CD4-positive, alpha-beta T cell (primary cell): ENCODE results near the gene ID4. TPM values are rescaled to one million over a fixed set of nuclear protein-coding genes. Genes with fewer than 3 reads are reported as not detected.

ENCODE experiments used
- ATAC-seq: fragments of 200-7000 bp; cut with Tn5 transposase; one replicate; pipeline ENCODE4 v1.10.0; 2022; ENCODE audit warnings: mild to moderate bottlenecking; ENCODE audit not compliant: poor library complexity
- CTCF ChIA-PET: fragments of 350-600 bp; sonication (Branson Sonifier 250); formaldehyde crosslinking; loops from one replicate; lab custom pipeline; 2021; ENCODE audit warnings: antibody characterized with exemption, inconsistent platforms; lab: Charles Lee
- POLR2A ChIA-PET: fragments of 350-600 bp; sonication (Branson Sonifier 250); formaldehyde crosslinking; loops from one replicate; lab custom pipeline; 2021; ENCODE audit warnings: antibody characterized with exemption, inconsistent platforms; lab: Charles Lee
- DNase-seq, 14 experiments: peaks; one replicate each; pipeline ENCODE4 v3.0.0-alpha.2; 2013 to 2020; ENCODE audit warnings: mixed read lengths in 2 of 14
- H3K27ac ChIP-seq, 2 donors: one replicate each; pipeline versions ENCODE4 v1.5.1 to v1.7.0; 2013; ENCODE audit warnings: low read length in 2 of 2, low read depth in 1 of 2, mild to moderate bottlenecking in 1 of 2
- H3K27me3 ChIP-seq, 2 experiments: 1 replicate in 1 of 2; 2 replicates in 1 of 2; pipeline versions ENCODE4 v1.6.1 to v1.7.0; 2013; ENCODE audit warnings: low read length in 2 of 2, control low read depth in 1 of 2, mild to moderate bottlenecking in 1 of 2, moderate library complexity in 1 of 2; ENCODE audit not compliant: insufficient read depth in 2 of 2, control insufficient read depth in 1 of 2
- H3K36me3 ChIP-seq: one replicate; pipeline ENCODE4 v1.6.1; 2013; ENCODE audit warnings: low read length, control low read depth; ENCODE audit not compliant: insufficient read depth
- H3K4me1 ChIP-seq: one replicate; pipeline ENCODE4 v1.6.1; 2013; ENCODE audit warnings: low read length, control low read depth; ENCODE audit not compliant: insufficient read depth
- H3K4me3 ChIP-seq: one replicate; pipeline ENCODE4 v1.5.1; 2013; ENCODE audit warnings: mild to moderate bottlenecking, low read length, moderate library complexity
- H3K9me3 ChIP-seq, 2 experiments: 1 replicate in 1 of 2; 2 replicates in 1 of 2; pipeline versions ENCODE4 v1.6.1 to v1.7.0; 2013; ENCODE audit warnings: low read length in 2 of 2, mild to moderate bottlenecking in 2 of 2, control low read depth in 1 of 2, moderate library complexity in 1 of 2; ENCODE audit not compliant: control insufficient read depth in 1 of 2, insufficient read depth in 1 of 2
- H3K27ac Mint-ChIP-seq: one replicate; pipeline ENCODE4 v1.8.0; 2020; ENCODE audit warnings: mixed read lengths
- H3K27me3 Mint-ChIP-seq: one replicate; pipeline ENCODE4 v1.8.0; 2021; ENCODE audit warnings: mixed read lengths
- H3K36me3 Mint-ChIP-seq: one replicate; pipeline ENCODE4 v1.8.0; 2021; ENCODE audit warnings: low read depth, mixed read lengths
- H3K4me1 Mint-ChIP-seq: one replicate; pipeline ENCODE4 v1.8.0; 2021; ENCODE audit warnings: low read depth, mixed read lengths
- H3K4me3 Mint-ChIP-seq: one replicate; pipeline ENCODE4 v1.8.0; 2020; ENCODE audit warnings: mild to moderate bottlenecking, mixed read lengths
- H3K9me3 Mint-ChIP-seq: one replicate; pipeline ENCODE4 v1.8.0; 2020; ENCODE audit warnings: mixed read lengths
- CTCF ChIP-seq: fragments of 200-600 bp; IDR thresholded peaks from one replicate; pipeline ENCODE4 v1.8.0; 2022; ENCODE audit warnings: antibody characterized with exemption, mild to moderate bottlenecking
- intact Hi-C, 2 experiments: fragments of 100-400 bp; cut with DNase I in 1 of 2; cut with micrococcal nuclease in 1 of 2; formaldehyde crosslinking; loops; one replicate each; pipeline versions ENCODE4 v1.15.1 to v1.9.0; 2023 to 2025; cut with DNase I, micrococcal nuclease
- total RNA-seq, 174 experiments: library from RNA in 2 of 174; stranded (reverse) in 2 of 174; gene quantifications; one replicate each; pipeline ENCODE4 v1.2.3 and lab custom pipeline; 2021 to 2026

The ID4 gene
- total RNA-seq, 2 experiments from 2014 or later: not detected

GRCh38 chr6:19876672-19877071 lies 39.5 kb downstream of the ID4 start:
- Mint-ChIP-seq H3K4me1 (no peaks in the 10 kb centered on the region), H3K9me3 (no peaks in the 10 kb centered on the region), H3K4me3 (no peak overlapping the region), H3K36me3 (no peaks in the 10 kb centered on the region), H3K27ac (no peak overlapping the region), H3K27me3 (no peaks in the 10 kb centered on the region)
- intact Hi-C loops: no loop called here
- ChIA-PET POLR2A (no interaction called here), CTCF (interaction anchor here (0.5 kb wide), 1 partner anchor 1549 kb away, joined by 3 read pairs; no protein-coding TSS in a partner anchor)
- no peak for TF ChIP-seq CTCF
- Histone ChIP-seq H3K4me1 (no peaks in the 10 kb centered on the region), H3K27ac (no peak overlapping the region), H3K4me3 (no peak overlapping the region), H3K36me3 (no peaks in the 10 kb centered on the region), H3K9me3 (no peaks in the 10 kb centered on the region), H3K27me3 (no peaks in the 10 kb centered on the region)
- ATAC-seq (no peak), DNase-seq (no peak)

GRCh38 chr6:19879663-19880062 lies 42.5 kb downstream of the ID4 start:
- ChIA-PET CTCF (no interaction called here), POLR2A (no interaction called here)
- Mint-ChIP-seq H3K27ac (no peak overlapping the region), H3K4me1 (no peaks in the 10 kb centered on the region), H3K27me3 (no peaks in the 10 kb centered on the region), H3K9me3 (no peaks in the 10 kb centered on the region), H3K36me3 (no peaks in the 10 kb centered on the region), H3K4me3 (no peak overlapping the region)
- no peak overlapping the region for H3K4me3 ChIP-seq
- no peak for TF ChIP-seq CTCF
- H3K27me3 ChIP-seq: no peaks in the 10 kb centered on the region
- ATAC-seq (no peak), DNase-seq (no peak)
- no peaks in the 10 kb centered on the region for H3K4me1 ChIP-seq
- H3K36me3 ChIP-seq: no peaks in the 10 kb centered on the region
- intact Hi-C loops: no loop called here
- no peaks in the 10 kb centered on the region for H3K9me3 ChIP-seq
- H3K27ac ChIP-seq: no peak overlapping the region

- H3K9me3 Mint-ChIP-seq: no peaks in the 10 kb centered on the region
- ChIA-PET CTCF (no interaction called here), POLR2A (no interaction called here)
- H3K4me1 ChIP-seq: no peaks in the 10 kb centered on the region
- no peaks in the 10 kb centered on the region for H3K27me3 Mint-ChIP-seq
- no peak overlapping the region for H3K27ac ChIP-seq
- no peaks in the 10 kb centered on the region for H3K4me1 Mint-ChIP-seq
- intact Hi-C loops: no loop called here
- no peak for TF ChIP-seq CTCF
- no peaks in the 10 kb centered on the region for H3K27me3 ChIP-seq
- H3K9me3 ChIP-seq: no peaks in the 10 kb centered on the region
- H3K4me3 Mint-ChIP-seq: no peak overlapping the region
- ATAC-seq (no peak), DNase-seq (no peak)
- no peaks in the 10 kb centered on the region for H3K36me3 ChIP-seq
- no peak overlapping the region for H3K27ac Mint-ChIP-seq
- H3K4me3 ChIP-seq: no peak overlapping the region
- H3K36me3 Mint-ChIP-seq: no peaks in the 10 kb centered on the region
Observed at GRCh38 chr6:19880066-19880465, 42.9 kb downstream of the ID4 start.
